HL-60/S4 treated with phorbol 12-myristate 13-acetate at 8.2 ng/mL for 4 days and 3 days (cell line): ENCODE results near the gene GPR17.

Experiments
- in situ Hi-C: fragments of 300-500 bp; cut with MboI; formaldehyde crosslinking; loops from 2 replicates; pipeline ENCODE4 v1.15.0; 2022; ENCODE audit warnings: low sequenced_read_pairs

The GPR17 gene

DNA sequence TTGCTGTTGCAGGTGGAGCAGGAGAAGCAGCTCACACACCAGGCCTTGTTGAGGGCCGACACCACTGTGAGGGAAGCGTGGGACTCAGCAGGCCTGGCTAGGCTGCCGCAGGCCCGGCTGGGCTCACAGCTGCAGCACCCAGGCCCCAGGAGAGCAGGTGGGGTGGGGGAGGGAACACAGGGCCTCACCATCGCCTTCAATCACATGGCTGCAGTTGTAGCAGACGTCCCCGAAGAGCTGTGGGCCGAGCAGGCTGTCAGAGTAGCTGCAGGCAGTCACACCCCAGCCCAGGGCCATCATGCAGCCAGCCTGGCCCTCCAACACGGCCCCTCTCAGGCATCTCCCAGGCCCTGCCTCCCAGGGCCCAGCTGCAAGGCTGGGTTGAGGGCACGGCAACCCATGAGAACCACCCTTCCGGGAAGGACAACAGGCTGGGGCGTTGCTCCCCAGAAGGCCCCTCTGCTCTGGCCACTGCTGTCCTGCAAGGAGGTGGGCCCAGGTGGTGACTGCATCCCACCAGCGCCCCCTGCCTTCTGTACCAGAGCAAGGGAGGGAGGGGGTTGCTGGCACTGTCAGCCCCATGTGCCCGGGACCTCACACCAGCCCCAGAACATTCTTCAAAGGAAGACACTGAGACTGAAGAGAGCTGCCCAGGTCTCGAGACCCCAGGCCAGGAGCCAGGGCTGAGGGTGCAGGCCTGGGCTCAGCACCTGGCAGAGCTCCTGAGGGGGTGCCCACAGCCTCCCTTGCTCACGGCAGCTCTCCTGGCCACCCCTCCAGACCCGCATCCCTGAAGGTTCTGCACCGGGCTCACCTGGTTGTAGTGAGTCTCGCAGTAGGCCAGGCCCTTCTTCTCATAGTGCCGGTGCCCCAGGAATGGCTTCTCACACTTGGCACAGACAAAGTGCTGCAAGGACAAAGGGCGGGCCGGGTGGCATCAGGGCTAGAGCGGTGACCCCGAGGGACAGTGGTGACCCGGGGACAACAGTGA is 5.6 kb upstream of the GPR17 start:
- in situ Hi-C loops = no loop called here

DNA sequence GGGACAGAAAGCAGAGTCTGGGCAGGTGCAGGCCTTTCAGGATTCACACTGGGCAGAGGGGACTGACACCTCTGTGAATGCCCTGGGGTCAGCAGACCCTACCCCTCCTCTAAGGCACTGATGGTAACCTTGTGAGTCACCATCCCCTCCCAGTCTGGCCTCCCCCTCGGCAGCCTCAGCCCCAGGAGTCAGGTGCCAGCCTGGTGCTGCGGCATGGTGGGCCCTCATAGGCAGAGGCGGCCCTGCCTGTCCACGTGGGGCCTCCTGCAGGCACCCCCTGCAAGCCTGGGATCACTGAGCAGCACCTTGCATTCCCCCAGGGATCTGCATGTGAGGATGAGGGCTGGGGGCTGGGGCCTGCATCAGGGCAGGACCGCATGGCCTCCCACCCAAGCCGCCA is 4.8 kb upstream of the GPR17 start:
- in situ Hi-C loops = no loop called here

DNA sequence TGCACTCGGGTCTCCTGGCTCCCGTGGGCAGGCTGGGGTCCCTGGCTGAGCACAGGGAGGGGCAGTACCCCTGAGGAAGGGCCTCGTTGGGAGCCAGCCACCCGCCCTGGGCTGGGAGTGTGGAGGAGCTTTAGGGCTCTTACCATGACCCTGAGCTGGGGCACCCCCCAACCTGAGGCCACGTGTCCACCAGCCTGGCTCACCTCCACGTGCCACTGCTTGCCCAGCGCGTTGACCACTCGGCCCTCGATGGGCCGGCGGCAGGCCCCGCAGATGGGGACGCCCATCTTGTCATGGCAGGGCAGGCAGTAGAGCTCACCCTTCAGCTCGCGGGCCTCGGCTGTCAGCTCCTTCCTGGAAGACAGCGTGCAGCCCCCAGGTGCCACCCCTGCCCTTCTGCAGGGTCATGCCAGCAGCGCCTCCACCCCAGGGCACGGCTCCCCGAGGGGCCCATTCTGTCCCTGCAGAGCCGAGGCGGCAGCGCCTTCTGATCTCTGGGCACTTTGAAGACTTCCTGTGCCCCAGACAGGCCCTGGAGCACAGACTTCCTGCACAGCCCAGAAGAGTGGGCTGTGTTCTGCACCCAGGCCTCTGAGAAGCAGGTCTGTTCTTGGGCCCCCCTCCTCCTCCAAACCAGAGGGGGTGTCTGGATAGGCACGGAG is 4.0 kb upstream of the GPR17 start:
- in situ Hi-C loops = no loop called here

DNA sequence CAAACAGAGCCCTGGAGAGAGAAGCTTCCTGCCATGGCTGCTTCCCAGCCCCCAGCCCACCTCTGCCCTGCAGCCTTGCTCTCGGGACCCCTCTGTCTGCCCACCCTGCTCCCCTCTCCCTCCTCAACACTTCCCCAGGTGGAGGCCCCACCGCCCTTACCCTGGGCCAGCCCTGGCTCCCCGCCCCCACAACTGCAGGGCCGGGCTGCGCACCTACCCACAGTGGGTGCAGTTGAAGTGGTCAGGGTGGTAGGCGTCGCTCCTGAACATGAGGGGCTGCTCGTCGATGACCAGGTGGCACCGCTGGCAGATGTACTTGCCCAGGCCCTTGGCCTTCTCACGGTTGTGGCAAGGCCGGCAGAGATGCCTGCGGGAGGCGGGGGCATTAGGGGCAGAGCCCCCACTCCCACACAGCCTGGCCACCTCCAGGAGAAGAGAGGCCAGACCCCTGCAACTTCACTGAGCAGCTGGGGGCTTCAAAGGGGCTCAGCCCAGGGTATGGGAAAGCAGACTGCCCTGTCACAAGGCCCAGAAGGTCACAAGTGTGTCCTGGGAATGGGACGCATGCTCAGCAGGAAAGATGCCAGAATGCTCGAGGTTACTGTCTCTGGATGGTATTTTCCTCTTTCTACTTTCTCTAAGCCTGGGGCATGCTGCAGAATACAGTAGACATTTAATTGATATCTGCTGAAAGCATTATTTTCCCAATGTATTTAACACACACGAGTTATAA is 3.1 kb upstream of the GPR17 start:
- in situ Hi-C loops = no loop called here

DNA sequence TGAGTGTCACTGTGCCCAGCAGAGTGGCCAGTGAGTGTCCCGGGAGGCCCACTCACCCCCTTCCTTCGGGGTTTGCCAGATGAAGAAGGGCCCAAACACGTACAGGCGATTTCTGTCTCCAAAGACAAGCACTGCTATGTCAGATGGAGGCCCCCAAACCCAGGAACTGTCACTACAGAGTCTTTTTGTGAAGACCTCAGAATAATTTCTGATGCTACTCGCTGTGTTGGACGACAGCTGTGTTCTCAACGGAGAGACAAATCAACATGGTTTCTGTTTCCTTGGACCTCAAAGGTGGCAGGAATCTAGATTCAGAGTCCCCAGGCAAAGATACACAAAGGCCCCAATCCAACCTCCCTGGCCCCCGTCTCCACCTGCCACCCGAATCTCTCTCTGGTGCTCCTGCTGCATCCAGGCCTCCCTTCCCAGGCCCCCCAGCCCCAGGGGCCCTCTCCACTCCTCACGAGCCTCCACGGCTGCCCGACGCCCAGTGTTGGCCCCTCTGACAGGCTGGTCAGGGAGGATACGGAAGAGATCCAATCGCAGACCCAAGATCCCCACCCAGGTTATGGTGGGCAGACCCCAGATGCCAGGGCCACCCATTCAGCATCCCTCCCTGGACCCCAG is 2.4 kb upstream of the GPR17 start:
- in situ Hi-C loops = no loop called here

DNA sequence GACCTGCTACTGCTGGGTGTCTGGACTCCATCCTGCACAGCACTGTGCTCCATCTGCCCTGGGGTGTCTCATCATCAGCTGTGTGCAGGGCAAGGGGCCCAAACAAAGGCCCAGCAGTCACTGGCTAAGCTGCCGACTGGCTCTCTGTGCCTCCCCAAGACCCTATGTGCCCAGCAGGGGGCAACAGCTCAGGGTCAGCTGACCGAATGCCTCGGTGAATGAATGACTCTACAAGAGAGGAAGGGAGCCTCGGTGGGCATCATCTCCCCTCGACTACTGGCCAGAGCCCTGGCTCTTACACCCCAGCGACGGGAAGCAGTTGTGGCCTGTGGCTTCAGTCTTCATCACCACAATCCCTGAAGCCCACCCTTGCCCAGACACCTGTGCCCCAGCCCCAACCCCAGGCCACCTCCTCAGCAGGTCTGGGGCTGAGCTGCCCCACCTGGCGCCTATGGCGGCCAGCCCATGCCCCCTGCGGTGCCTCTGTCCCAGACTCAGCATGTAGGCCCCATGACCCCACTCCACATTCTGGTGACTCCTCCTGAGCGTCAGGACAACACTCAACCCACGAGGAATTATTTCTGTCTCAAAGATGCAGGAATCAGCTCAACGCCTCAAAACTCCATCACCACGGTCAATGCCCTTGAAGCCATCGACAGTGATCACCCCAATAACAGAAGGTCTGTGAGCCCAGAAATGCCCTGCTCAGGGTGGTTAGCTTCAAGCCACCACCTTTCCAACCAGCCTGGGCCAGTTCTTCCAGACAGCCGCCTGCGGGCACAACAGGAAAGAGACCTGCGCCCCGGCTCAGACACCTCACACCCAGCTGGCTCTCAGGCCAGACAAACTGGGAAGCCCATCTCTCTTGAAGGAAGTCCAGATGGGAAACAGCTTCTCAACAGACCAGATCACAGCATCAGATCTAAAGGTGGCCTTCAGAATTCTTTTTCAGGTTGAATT is 1.6 kb upstream of the GPR17 start:
- in situ Hi-C loops = no loop called here

DNA sequence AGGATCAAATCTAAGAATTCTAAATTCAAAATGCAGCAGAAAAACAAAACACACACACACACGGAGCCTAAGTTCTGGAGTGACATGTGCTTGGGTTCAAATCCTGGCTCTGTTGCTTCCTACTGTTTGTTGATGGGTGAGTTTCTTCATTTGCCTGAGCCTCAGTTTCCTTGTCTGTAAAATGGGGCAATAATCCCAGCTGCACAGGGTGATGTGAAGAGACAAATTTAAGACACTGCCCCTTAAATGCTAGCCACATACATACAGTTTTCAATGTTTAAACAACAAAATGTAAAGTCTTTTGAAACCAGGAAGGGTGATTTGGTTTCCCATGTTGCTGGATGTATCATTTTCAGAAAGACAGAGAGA is 943 bp upstream of the GPR17 start:
- in situ Hi-C loops = no loop called here

DNA sequence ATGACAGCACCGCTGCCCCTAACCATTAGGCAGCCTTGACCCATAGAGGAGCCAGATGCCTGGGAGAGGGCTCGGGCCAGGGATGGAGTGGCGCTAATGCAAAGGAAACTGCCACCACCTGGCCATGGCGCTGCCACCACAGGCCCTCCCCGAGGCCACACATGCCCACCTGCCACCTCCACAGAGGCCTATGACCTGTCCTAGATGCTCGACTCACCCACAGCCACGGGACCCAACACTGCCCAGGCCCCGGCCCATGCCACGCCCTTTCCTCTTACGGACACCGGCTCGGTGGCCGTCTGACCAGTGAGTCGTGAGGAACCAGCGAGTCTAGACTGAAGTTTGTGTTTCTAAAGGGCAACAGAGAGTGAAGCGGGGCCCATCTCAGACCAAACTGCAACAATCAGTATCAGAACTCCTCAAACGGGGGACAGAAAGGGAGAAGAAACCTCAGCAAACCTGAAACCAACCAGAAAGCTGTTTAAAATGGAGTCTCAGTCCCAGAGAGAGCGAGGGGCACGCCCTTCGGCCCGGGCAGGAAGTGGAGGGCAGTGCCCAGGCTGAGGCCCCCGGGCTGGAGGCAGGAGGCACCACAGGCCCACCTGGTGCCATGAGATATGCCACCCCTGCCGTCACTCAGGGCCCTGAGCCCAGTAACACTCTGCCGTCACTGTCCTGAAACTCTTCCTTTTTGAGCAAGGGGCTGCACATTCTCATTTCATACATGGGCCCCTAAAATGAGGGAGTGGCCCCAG is 711 bp downstream of the GPR17 start:
- in situ Hi-C loops = no loop called here

DNA sequence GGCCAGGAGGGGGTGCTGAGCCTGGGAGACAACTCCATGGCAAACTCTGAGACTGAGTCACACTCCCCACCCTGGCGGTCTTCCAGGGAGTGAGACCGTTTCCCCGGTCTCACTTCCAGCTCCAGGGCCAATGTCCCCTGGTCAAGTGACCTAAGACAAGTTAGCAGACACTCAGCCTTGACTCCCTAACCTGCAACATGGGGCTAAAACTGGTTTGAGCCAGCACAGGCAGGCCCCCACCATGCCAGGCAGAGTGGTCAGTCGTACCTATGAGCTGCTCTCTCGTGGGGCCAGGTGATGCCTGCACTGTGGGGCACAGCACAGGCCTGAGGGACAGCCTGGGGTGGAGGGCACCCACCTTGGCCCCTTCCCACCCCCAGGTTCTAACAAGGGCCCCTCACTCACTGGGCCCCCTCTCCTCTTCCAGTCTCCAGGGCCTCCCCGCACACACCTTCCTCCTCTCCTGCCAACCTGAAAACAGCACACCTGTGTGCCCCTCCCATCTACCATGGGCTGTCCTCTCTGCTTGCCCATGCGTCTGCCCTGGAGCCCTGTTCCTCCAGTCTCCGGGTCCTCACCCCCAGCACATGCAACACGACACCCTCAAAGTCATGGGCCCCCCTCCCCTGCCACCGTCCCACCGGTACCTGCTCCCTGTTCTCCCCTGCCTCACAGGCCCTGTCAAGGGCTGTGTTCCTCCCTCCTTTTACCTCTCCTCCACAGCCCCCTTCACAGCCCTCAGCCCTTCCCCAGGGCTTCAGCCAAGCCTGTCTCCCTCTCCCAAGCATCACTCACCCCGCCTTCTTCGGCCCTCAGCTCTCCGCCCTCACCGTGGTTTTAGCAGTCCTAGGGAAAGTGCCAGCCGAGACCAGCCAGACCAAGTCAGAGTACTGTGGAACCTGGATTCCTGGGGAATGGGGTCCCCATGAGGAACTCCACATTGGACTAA is 1.6 kb downstream of the GPR17 start:
- in situ Hi-C loops = no loop called here

DNA sequence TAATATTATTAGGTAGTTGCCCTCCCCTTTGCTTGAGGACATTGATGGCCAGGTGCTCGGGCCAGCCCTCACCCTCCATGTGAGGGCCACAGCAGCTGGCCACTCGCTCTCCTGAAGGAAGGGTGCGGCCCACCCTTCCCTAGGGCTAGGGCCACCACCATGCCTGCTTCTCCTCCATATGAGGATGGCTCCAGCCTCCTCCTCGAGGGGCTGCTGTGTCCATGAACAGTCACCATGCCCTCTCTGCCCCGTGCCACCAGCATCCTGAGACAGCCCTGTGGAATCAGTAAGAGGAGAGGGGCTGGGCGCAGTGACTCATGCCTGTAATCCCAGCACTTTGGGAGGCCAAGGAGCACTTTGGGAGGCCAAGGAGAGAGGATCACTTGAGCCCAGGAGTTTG is 2.4 kb downstream of the GPR17 start:
- in situ Hi-C loops = no loop called here

DNA sequence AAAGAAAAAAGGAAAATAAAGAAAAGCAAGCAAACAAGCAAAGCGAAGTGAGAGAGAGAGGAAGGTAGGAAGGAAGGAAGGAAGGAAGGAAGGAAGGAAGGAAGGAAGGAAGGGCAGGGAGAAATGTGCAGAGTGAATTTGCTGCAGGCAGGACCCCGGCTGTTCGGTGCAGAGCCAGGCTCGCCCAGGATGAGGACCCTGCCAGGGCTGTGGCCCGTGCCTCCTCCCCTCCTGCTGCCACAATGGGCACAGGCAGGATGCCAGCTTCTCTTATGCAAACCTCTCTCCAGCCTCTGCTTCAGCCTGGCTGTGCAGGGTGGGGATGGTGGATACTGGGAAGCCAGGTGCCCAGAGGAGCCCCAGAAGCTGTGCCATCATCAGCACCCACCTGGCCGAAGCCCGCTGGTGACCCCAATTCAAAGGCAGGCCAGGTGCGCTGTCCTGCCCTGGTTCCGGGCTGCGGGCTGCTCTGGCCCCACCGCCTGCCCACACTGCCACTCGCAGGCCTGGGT is 3.2 kb downstream of the GPR17 start:
- in situ Hi-C loops = no loop called here

DNA sequence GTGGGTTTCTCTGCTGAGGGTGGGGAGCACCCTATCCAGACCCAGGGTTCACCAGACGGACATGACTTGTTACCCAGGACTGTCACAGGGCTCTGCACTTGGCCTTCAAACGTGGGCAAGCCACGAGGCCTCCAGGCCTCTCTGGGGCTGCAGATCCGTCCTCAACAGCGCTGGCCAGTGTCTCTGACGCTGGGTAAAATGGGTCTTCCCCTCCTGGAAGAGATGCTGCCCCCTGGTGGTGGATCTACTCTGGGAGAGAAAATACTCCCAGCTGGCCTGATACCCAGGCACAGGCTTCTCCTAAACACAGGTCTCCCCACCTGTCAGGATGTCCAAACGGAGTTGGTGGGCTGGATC is 3.7 kb downstream of the GPR17 start:
- in situ Hi-C loops = no loop called here

DNA sequence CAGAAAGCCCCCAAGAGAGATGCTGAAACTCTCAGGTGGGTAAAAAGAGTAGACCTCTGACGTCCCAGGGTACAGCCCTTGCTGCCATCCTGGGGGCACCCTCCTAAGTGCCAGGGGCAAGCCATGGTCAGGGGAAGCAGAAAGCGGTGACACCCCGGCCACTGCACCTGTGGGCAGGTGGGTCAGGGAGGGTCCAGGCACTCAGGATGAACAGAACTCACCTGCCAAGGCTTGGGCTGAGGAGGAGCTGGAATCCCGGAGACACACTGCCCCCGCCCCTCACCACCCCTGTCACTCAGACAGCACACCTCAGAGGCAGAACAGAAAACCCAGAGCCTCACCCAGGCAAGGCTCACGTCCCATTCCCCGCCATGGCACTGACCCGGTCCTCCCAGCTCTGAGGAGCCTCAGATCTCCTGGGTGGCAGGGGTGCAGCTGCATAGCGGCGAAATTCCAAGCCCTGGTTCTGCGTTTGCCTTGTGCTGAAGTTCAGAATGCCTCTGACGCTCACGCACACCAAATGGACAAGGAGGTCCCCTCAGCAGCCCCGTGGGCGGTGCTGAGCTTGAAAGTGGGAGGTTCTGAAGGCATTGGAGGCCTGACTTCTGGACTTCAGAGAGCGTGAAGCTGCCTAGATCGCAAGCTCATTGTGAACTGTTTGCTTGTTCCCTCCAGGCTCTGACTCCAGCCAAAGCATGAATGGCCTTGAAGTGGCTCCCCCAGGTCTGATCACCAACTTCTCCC is 4.3 kb downstream of the GPR17 start:
- in situ Hi-C loops = no loop called here

DNA sequence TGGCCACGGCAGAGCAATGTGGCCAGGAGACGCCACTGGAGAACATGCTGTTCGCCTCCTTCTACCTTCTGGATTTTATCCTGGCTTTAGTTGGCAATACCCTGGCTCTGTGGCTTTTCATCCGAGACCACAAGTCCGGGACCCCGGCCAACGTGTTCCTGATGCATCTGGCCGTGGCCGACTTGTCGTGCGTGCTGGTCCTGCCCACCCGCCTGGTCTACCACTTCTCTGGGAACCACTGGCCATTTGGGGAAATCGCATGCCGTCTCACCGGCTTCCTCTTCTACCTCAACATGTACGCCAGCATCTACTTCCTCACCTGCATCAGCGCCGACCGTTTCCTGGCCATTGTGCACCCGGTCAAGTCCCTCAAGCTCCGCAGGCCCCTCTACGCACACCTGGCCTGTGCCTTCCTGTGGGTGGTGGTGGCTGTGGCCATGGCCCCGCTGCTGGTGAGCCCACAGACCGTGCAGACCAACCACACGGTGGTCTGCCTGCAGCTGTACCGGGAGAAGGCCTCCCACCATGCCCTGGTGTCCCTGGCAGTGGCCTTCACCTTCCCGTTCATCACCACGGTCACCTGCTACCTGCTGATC is 4.9 kb downstream of the GPR17 start:
- in situ Hi-C loops = no loop called here

DNA sequence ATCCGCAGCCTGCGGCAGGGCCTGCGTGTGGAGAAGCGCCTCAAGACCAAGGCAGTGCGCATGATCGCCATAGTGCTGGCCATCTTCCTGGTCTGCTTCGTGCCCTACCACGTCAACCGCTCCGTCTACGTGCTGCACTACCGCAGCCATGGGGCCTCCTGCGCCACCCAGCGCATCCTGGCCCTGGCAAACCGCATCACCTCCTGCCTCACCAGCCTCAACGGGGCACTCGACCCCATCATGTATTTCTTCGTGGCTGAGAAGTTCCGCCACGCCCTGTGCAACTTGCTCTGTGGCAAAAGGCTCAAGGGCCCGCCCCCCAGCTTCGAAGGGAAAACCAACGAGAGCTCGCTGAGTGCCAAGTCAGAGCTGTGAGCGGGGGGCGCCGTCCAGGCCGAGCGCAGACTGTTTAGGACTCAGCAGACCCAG is 5.4 kb downstream of the GPR17 start:
- in situ Hi-C loops = no loop called here

DNA sequence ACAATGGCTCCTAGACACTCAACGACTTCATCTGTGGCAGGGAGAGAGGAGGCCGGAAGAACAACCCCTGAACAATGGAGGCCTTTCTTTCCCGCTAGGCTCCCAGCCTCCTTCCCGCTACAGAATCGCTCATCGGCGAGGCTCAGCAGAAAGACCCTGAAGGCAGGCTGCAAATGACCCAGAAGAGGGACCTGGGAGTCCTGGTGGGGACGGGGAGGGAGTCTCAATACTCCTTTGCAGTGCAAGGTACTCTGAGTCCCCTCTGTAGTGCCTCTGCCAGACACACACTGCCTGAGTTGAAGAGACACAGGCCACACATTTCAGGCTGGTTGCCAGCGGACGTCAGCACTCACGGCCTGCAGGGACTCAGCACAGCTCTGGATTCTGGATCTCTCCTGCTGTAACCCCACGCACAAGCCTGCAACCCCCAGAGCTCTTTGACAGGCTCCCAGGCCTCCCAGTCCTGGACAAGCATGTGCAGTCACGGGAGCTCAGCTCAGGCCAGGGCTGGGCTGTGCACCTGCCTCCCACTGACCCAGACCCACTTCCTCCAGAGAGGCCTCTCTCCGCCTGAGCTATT is 6.1 kb downstream of the GPR17 start:
- in situ Hi-C loops = no loop called here
